HG03066 (cell line): Measurements from ENCODE around the gene SMURF2.
"Not testable (repeated sequence)": the region's sequence is repeated elsewhere in the genome, so short reads cannot be mapped to it uniquely, and the experiment has no call there.

Experiments
- ATAC-seq: cut with Tn5 transposase; IDR thresholded peaks from one replicate; pipeline ENCODE4 v1.9.1; 2021; ENCODE audit warnings: low read depth; ENCODE audit not compliant: unreplicated experiment

The SMURF2 gene

GRCh38 chr17:64667807-64668721, 6.0 kb upstream of the SMURF2 start:
- not testable (repeated sequence) for ATAC-seq

DNA sequence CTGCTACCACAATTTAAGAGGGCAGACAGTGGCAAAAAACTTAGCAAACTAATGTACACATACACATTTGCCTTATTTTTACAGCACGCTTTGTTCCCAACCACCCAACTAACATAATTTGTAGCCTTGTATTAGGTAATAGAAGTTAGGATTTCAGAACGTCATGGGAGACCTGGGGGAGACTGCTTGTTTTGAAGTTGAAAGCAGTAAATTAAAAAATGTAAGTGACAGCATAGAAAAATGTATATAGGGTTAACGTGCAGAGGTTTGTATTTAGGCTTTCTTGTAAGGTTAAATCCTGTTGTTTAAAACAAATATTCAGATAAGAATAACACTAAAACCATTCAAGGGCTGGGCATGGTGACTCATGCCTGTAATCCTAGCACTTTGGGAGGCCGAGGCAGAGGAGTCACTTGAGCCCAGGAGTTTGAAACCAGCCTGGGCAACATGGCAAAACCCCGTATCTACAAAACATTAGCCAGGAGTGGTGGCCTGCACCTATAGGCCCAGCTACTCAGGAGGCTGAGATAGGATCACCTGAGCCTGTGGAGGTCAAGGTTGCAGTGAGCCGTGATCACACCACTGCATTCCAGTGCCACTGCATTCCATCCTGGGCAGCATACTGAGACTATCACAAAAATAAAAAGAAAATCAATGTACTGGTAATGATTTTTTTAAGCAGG, 2.3 kb upstream of the SMURF2 start:
- not testable (repeated sequence) for ATAC-seq

DNA sequence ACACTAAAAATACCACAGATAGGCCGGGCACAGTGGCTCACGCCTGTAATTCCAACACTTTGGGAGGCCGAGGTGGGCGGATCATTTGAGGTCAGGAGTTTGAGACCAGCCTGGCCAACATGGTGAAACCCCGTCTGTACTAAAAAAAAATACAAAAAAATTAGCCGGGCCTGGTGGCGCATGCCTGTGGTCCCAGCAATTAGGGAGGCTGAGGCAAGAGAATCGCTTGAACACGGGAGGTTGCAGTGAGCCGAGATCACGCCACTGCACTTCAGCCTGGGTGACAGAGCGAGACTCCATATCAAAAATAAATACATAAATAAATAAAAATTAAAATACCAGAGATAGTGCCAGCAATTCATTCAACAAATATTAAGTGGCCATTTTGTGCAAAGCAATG, 1.7 kb upstream of the SMURF2 start:
- ATAC-seq = not testable (repeated sequence)

GRCh38 chr17:64662774-64663367, 764 bp upstream of the SMURF2 start:
- no peak for ATAC-seq

GRCh38 chr17:64661726-64661975, 456 bp downstream of the SMURF2 start:
- ATAC-seq = peak; percentile 40

GRCh38 chr17:64660978-64661725, 955 bp downstream of the SMURF2 start:
- ATAC-seq = not testable (repeated sequence)

DNA sequence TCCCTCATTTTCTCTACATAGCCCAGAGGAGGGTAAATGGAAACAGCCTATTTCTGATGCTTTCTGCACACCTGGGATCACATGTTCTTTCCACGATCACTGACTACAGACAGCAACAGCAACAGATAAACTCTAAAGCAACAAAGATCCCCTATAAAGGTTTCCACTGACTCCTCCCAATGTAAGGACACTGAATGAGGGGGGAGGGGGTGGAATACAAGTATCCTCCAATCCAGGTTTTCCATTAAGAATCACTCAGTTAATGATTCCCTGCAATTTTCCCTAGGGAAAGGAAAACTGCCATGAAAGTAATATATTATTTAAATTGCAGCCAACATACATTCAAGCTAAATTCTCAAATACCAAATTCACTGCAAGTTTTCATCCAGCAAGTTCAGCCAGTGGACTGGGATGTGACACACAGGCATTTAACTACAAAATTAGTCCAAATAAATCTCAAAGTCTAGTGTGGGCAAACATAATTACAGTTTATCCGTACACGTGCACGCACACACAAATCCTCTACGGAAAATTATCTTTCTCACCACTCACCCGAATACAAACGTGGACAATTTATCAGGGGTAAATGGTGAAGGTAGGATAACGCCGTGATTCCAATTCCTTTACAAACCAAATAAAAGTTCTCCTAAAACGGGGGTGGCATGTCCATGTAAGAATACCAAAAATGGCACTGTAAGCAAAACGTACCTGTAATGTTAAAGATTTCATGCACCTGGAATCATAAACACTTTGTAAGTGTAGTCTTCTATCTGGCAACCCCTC, 1.7 kb downstream of the SMURF2 start:
- ATAC-seq = not testable (repeated sequence)

DNA sequence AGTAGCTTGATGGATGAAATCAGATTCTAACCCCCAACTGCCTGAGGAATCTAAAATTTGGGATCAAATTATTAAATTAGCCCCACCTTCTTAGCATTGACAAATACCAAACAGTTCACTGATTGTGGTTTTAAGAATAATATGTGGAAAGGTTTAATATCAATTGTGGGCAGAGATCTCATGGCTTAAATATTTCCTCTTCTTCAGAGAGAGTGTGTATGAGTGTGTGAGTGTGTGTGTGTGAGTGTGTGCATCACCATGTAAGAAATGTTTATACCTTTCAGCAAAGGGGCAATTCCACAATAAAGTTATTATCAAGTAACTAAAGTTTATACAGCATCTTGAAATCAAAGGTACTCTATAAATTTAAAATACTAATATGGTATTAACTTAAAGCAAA, 3.2 kb downstream of the SMURF2 start:
- no peak for ATAC-seq

DNA sequence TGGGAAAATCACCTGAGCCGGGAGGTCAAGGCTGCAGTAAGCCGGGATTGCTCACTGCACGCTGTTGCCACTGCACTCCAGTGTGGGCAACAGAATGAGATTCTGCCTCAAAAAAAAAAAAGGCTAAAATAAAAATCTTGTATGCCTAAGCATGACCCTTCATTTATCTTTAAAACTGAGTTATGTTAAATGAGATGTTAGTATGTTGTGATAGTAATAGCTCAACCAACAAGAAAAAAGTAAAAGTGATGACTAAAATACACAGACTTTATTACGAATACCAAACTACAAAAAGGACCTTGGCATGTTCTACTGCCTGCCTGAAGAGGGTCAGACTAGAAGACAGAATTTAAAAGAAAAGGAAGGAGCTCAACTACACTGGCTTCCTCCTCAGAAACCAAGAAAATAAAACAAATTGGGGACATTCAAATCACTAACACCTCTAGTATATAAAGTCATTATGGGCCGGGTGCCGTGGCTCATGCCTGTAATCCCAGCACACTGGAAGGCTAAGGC, 4.4 kb downstream of the SMURF2 start:
- no peak for ATAC-seq

DNA sequence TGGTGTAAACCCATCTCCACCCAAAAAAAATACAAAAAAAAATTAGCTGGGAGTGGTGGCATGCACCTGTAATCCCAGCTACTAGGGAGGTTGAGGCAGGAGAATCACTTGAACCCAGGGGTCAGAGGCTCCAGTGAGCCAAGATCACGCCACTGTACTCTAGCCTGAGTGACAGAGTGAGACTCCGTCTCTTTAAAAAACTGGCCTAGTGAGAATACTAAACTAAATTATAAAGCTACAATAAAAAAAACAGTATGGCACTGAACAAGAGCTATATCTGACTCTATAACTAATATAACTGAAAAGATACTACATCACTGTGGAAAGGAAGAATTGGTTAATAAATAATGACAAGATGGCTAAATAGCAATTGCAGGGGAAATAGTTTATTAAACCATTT, 6.4 kb downstream of the SMURF2 start:
- ATAC-seq = no peak

- no peak for ATAC-seq
These were observed 8.1 kb downstream of the SMURF2 start for GRCh38 chr17:64653985-64654355.

DNA sequence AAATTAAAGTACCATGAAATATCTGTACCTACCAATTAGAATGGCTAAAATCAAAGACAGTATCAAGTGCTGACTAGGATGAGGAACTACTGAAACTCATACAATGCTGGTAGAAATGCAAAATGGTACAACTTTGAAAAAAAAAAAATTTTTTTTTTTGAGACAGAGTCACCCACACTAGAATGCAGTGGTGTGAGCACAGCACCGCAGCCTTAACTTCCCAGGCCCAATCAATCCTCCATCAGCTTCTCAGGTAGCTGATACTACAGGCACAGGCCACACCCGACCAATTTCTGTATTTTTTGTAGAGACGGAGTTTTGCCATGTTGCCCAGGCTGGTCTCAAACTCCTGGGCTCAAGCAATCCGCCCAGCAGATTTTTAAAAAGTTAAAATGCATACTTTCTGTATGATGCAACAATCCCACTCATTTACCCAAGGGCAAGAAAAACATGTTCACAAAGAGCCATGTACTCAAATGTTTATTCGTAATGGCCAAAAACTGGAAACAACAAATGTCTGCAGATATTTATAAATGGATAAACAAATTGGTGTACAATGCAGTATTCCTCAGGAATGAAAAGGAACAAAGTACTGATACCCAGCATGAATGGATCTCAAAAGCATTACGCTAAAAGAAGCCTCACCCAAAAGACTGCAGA, 8.7 kb downstream of the SMURF2 start:
- no peak for ATAC-seq

DNA sequence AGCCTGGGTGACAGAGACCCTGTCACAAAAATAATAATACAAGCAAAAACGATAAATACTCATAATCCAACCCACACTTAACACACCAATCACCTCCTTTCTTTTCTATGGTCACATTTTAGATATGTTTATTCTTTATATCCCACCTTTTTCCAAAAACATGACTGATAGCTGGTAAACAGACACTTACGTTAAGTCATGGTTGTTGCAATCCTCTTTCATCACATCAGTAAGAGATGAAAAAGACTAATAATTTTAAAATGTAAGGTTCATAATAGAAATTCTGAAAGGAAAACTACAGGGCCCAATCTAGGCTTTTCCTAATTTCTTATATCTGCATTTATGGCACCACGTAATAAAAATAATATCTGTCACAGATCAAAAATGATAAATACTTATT, 10.2 kb downstream of the SMURF2 start:
- no peak for ATAC-seq

DNA sequence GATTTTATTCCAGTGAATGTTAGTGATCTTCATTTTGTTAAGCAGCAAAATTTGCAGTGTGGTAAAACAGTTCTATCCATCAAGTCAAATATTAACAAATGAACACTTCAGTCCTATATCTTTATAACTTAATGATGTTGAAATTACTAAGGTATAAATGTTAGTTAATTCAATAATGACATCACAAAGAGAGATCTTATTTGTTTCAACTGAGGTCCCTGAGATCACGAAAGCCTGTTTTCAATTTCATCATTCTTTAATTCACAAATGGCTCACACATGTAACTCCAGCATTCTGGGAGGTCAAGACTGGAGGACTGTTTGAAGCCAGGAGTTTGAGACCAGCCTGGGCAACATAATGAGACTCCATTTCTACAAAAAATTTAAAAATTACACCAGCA, 13.9 kb downstream of the SMURF2 start:
- ATAC-seq = no peak

GRCh38 chr17:64647817-64648216, 14.3 kb downstream of the SMURF2 start:
- no peak for ATAC-seq

- ATAC-seq = no peak
These were observed 22.6 kb downstream of the SMURF2 start for GRCh38 chr17:64639516-64639915.

DNA sequence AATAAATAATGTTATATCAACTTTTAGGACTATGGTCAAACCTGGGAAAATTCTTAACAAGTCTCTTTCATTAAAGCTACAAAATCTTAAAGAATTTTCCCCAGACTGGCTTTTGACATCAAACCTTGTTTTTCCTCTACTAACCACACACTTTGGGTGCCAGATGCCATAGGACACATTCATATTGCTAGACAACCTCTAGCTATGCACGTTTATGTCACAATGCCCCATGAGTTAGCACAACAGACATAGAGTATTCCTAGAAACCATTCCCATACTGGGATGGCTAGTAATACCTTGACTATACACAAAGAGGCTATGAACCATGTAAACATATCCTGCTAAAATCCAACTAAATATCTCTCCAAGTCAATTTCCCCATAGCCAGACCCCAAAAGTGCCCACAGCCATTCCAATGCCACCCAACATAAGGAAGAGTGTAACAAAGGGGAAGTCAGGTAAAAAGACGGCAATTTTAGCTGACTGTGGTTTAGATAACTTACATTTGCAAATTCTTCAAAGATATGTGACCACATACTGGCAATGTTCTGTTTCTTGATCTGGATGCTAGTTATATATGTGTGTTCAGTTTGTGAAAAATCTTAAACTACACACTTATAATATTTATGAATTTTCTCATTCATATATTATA, 23.4 kb downstream of the SMURF2 start:
- no peak for ATAC-seq

DNA sequence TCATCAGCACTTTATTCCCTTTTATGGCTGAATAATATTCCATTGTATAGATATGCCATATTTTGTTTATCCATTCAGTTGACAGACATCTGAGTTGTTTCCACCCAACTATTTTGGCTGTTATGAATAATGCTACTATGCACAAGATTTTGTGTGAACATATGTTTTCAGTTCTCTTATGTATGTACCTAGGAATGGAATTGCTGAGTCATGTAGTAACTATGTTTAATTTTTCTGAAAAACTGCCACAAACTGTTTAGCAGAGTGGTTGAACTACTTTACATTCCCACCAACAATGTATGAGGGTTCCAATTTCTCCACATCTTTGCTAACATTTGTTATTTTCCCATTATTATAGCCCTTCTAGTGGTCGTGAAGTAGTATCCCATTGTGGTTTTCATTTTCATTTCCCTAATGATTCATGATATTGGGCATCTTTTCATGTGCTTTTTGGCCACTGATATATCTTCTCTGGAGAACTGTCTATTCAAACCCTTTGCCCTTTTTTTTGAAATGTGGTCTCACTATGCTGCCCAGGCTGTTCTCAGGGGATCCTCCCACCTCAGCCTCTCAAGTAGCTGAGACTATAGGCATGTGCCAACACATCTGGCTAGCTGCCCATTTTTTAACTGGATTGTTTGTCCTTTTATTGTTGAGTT, 26.3 kb downstream of the SMURF2 start:
- ATAC-seq = peak; percentile 80

GRCh38 chr17:64634218-64634617, 27.9 kb downstream of the SMURF2 start:
- no peak for ATAC-seq
